Measurements from ENCODE around the gene EHMT1.

DNA sequence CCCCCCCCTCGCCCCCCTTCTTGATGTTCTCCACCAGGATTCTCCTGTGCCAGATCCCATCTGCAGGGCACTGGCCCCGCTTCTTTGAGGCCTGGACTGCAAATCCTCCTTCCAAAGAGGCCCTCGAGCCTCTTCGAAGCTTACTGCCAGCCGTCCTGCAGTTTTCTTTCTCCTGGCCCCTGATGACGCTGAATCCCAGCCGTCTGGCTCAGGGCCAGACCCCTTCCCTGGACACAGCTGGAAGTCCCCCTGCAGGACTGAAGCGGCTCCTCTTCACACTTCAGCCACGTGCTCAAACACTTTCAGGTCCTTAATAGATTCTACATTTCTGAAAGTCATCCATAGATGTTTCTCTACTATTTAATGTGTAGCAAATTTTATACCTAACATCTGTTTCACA lies 121.5 kb downstream of the EHMT1 start:
- TF ChIP-seq ZNF114 (CRISPR knock-in tag; IDR thresholded peaks at IDR 0.05) (no peak), POLR2AphosphoS5 (IDR thresholded peaks at IDR 0.05; ENCODE audit: low read depth) (no peak), EZH2 (IDR thresholded peaks at IDR 0.05; ENCODE audit: low read depth, unreplicated experiment) (no peak), EZH2phosphoT487 (IDR thresholded peaks at IDR 0.05; ENCODE audit: unreplicated experiment) (no peak), NANOG (IDR thresholded peaks at IDR 0.05; ENCODE audit: borderline replicate concordance) (no peak), ZNF331 (CRISPR knock-in tag; IDR thresholded peaks at IDR 0.05; ENCODE audit: low read depth) (no peak), CREB1 (CRISPR knock-in tag; IDR thresholded peaks at IDR 0.05; ENCODE audit: low read depth) (no peak), STAT1 (IDR thresholded peaks at IDR 0.05; ENCODE audit: unreplicated experiment) (no peak)
- TF ChIP-seq, protein P1, sequence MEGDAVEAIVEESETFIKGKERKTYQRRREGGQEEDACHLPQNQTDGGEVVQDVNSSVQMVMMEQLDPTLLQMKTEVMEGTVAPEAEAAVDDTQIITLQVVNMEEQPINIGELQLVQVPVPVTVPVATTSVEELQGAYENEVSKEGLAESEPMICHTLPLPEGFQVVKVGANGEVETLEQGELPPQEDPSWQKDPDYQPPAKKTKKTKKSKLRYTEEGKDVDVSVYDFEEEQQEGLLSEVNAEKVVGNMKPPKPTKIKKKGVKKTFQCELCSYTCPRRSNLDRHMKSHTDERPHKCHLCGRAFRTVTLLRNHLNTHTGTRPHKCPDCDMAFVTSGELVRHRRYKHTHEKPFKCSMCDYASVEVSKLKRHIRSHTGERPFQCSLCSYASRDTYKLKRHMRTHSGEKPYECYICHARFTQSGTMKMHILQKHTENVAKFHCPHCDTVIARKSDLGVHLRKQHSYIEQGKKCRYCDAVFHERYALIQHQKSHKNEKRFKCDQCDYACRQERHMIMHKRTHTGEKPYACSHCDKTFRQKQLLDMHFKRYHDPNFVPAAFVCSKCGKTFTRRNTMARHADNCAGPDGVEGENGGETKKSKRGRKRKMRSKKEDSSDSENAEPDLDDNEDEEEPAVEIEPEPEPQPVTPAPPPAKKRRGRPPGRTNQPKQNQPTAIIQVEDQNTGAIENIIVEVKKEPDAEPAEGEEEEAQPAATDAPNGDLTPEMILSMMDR (conservative IDR thresholded peaks at IDR 0.05; ENCODE audit: low read depth in 2 of 2), result no peak
- TF ChIP-seq, protein P2, sequence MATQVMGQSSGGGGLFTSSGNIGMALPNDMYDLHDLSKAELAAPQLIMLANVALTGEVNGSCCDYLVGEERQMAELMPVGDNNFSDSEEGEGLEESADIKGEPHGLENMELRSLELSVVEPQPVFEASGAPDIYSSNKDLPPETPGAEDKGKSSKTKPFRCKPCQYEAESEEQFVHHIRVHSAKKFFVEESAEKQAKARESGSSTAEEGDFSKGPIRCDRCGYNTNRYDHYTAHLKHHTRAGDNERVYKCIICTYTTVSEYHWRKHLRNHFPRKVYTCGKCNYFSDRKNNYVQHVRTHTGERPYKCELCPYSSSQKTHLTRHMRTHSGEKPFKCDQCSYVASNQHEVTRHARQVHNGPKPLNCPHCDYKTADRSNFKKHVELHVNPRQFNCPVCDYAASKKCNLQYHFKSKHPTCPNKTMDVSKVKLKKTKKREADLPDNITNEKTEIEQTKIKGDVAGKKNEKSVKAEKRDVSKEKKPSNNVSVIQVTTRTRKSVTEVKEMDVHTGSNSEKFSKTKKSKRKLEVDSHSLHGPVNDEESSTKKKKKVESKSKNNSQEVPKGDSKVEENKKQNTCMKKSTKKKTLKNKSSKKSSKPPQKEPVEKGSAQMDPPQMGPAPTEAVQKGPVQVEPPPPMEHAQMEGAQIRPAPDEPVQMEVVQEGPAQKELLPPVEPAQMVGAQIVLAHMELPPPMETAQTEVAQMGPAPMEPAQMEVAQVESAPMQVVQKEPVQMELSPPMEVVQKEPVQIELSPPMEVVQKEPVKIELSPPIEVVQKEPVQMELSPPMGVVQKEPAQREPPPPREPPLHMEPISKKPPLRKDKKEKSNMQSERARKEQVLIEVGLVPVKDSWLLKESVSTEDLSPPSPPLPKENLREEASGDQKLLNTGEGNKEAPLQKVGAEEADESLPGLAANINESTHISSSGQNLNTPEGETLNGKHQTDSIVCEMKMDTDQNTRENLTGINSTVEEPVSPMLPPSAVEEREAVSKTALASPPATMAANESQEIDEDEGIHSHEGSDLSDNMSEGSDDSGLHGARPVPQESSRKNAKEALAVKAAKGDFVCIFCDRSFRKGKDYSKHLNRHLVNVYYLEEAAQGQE (IDR thresholded peaks at IDR 0.05; ENCODE audit: unreplicated experiment), result no peak
- TF ChIP-seq, protein P3, sequence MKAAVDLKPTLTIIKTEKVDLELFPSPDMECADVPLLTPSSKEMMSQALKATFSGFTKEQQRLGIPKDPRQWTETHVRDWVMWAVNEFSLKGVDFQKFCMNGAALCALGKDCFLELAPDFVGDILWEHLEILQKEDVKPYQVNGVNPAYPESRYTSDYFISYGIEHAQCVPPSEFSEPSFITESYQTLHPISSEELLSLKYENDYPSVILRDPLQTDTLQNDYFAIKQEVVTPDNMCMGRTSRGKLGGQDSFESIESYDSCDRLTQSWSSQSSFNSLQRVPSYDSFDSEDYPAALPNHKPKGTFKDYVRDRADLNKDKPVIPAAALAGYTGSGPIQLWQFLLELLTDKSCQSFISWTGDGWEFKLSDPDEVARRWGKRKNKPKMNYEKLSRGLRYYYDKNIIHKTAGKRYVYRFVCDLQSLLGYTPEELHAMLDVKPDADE (IDR thresholded peaks at IDR 0.05), result no peak
